Measurements from ENCODE around the gene KRTAP10-3. TPM values are rescaled to one million over a fixed set of nuclear protein-coding genes. Genes with fewer than 3 reads are reported as not detected.

Gene KRTAP10-3
- total RNA-seq, 1 experiment from 2014 or later, result not detected

DNA sequence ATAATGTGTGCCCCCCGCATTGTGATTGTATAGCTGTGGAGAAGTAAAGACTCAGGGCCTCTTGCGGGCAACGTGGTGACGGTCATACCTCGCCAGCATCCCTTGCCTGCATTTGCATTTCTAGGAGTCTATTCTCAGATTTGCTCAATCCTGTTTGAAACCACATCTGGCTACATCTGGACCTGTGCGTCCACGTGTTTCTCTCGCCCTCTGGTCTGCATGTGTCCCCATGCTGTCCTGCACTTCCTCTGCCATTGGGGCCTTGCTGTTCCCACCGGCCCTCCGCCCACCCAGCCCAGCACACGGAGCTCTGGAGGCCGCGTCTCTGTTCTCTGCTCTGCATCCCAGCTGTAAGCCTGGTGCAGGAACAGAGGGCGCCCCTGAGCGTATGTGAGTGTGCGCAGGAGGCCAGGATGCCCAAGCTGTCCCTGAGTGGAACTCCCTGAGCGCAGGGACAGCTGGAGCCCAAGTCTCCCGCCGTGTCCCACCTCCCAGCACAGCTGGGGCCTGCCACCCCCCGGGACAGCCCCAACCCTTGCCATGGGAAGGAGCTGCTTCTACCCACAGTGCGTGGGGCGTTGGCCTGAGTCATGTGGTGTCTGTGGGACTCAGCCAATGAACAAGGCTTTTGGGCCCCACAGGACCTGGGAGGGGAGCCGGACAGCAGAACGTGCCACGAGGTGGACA lies 8.9 kb downstream of the KRTAP10-3 start:
- DNase-seq (ENCODE audit: low read depth), result no peak

DNA sequence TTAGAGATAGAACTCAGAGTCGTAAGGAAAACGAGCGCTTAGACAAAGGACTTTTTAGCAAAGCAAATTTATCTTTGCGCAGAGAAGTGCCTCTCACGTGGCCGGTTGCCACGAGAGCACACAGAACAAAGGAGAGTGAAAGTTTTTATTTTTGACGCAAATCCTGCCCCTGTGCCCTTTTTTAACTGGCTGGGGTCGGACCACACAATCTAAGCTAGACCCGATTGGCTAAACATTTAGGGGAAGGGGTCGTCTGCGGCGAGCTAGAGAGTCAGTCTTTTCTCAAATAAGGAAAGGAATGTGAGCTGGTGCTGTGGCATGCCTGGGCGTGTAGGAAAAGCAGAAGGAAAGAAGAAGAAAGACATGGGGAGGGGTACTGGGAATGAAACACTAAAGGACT lies 9.7 kb downstream of the KRTAP10-3 start:
- DNase-seq (ENCODE audit: low read depth), result no peak

DNA sequence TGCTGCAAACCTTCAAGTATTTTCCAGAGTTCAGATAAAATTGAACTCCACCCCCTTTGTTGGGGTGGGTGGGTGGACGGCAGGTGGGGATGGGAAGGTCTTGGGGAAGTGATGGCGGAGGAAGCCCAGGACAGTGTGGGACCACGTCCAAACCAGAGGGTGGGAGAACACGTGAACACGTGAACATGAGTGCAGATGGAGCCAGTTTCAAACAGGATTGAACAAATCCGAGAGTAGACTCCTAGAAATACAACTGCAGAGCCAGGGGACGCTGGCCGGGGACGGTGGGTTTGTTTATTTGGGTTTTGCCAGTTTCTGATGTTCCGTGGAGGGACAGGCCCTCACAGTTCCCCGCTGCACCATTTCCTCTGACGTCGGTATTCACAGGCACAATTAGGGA lies 10.2 kb downstream of the KRTAP10-3 start:
- no peak for DNase-seq (ENCODE audit: low read depth)

DNA sequence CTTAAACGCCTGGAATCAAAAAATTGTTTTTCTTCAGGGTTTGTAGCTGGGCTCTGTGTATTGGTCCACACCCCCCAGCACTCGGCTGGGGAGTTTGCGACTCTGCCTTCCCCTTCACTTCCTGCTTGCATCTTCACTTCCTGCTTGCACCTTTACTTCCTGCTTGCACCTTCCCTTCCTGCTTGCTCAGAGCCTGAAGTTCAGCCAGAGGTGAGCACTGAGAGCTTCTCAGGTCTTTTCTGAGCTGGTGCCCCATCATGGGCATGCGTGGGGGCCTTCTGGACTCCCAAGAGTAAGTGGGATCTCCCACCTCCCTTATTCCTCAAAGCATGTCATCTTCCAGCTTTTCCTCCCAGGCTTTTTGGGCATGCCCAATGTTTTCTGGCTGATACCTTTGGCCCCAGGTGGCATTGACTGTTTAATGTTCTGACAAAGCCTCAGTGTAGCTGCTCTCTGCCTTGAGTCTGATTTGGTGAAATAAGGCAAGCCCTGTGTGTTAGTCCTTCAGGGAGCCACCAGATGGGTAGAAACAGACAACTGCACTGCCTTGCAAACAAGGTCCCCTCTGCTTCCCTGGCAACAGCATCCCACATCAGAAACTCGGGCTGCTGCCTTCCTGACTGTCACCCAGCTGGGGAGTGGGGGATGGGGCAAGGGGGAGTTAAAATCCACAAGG lies 10.8 kb downstream of the KRTAP10-3 start:
- DNase-seq (ENCODE audit: low read depth), result no peak

- no peak for DNase-seq (ENCODE audit: low read depth)
Observed at GRCh38 chr21:44544566-44544965, 14.0 kb downstream of the KRTAP10-3 start.

DNA sequence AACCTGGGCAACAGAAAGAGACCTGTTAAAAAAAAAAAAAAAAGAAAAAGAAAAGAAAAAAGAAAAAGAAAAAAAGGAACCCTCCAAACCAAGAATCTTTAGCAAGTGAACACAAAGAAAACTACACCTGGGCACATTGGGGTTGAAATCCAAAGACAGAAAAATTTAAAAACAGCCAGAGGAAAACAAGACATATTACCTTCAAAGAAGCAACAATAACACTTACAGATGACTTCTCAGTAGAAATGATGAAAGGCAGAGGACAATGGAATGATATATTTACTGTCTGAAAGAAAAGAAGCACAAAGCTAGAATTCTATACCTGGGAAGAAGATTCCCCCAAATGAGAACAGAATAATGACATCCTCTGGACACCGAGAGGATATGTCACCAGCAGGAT lies 15.9 kb downstream of the KRTAP10-3 start:
- no peak for DNase-seq (ENCODE audit: low read depth)

DNA sequence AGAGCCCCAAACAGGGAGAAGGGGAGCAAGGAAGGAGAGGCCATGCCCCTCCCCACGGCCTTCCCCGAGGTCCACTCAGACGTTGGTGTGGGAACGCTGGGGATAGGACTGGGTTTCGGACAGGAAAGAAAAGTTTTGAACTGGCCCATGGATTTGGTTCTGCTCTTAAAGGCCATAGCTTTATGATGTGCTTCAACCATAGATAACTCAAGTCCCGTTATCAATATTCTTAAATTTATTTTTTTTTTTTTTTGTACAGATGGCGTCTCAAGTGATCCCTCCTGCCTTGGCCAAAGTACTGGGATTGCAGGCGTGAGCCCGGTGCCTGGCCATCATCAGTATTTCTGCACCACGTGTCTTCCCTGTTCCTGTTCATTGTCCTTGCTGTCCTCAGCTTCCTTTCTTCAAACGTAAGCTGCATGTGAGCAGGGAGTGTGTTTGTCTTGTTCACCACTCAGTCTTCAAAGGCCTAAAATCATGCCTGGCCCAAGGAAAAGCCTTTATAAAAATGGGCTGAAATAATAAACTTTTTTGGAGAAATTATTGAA lies 17.8 kb downstream of the KRTAP10-3 start:
- no peak for DNase-seq (ENCODE audit: low read depth)

- peak; percentile 3 for DNase-seq (ENCODE audit: low read depth)
Observed at GRCh38 chr21:44539991-44540666, 18.5 kb downstream of the KRTAP10-3 start, which contains the start of gene KRTAP10-1. Gene KRTAP10-1 (minus strand): TSS chr21:44540195. CDS start chr21:44540150, 45 bp downstream.

GRCh38 chr21:44539046-44539445 lies 19.5 kb downstream of the KRTAP10-3 start:
- DNase-seq (ENCODE audit: low read depth), result peak; percentile 2

DNA sequence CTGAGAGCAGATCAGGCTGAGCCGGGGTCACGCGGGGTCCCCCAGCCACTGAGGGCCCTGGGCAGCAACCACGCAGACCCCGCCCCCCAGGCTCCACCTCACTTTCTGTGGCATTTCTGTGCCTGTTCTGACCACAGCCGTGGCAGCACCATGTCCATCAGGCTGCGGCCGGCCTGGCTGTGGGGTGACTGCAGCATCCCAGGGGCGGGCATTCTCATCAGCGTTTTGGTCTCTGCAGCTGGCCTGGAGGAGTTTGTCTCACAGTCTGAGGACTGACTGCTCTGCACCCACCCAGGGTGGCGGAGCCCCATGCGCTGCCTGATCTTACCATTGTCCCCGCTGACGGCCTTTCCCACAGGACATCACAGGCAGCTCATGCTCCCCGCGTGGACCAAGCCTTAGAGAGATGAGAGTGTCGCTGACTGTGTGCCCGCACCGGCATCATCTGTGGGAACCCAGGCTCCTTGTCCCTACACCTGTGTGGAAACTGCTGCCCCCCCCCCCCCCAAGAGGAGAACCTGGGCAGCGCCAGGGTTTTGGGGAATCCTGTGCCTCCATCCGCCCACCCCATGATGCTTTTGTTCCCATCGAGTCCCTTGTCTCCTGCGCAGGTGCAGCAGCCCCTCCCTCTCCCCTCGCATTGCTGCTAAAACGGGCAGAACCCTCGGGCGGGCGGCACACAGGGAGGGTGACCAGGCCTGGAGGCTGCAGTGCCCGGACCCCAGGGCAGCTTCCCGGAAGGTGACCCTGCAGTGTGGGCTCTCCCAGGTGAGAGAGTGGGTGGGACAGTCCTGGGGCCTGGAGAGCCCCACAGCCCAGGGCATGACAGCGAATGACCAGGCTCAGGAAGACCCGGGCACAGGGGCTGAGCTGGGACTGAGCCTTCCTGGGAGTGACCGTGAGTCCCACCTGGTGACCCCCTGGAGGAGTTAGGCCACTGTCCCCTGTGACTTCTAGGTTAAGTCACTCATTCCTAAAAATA lies 20.4 kb downstream of the KRTAP10-3 start:
- DNase-seq (ENCODE audit: low read depth), result peak; percentile 1

GRCh38 chr21:44535963-44536362 lies 22.6 kb downstream of the KRTAP10-3 start:
- DNase-seq (ENCODE audit: low read depth), result no peak

DNA sequence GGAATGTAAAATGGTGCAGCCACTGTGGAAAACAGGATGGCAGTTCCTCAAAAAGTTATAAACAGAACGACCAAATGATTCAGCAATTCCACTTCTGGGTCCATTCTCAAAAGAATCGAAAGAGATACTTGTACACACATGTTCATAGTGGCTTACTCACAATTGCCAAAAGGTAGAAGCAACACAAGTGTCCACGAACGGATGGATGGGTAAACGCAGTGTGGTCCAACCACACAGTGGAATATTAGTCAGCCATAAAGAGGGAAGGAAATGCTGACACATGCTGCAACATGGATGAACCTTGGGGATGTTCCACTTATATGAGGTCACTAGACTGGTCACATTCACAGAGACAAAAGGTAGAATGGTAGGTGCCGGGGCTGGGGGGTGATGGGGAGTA lies 23.9 kb downstream of the KRTAP10-3 start:
- no peak for DNase-seq (ENCODE audit: low read depth)

GRCh38 chr21:44533891-44534627 lies 24.5 kb downstream of the KRTAP10-3 start:
- no peak for DNase-seq (ENCODE audit: low read depth)

DNA sequence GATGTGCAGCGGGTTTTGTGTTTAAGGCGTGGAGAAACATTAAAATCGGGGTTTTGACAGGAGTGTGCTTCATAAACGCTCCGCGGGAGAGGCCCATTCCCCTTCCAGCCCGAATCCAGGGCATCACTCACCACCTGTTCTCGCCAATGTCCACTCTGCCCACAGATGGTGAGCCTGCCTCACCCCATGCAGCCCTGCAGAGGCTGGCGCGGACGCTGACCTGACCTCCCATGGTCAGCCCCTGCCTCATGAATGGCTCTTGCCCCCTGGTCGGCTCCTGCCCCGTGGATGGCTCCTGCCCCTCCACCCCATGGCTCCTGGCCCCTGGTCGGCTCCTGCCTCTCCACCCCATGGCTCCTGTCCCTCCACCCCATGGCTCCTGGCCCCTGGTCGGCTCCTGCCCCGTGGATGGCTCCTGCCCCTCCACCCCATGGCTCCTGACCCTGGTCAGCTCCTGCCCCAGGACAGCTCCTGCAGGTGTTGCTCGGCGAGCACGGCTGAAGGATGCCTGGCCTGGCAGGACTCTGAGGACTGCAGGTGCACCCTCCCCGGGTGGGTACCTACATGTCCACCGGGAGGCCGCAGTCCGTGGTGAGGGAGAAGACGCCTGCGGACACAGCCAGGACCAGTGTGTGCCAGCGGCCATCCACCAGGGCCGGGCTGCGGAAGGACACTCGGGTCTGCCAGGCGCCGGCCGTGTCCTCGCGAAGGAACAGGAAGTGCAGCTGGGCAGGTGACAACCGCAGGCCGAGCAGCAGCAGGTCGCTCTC lies 25.3 kb downstream of the KRTAP10-3 start:
- DNase-seq (ENCODE audit: low read depth), result no peak

GRCh38 chr21:44532712-44533111 lies 25.9 kb downstream of the KRTAP10-3 start:
- DNase-seq (ENCODE audit: low read depth), result no peak

DNA sequence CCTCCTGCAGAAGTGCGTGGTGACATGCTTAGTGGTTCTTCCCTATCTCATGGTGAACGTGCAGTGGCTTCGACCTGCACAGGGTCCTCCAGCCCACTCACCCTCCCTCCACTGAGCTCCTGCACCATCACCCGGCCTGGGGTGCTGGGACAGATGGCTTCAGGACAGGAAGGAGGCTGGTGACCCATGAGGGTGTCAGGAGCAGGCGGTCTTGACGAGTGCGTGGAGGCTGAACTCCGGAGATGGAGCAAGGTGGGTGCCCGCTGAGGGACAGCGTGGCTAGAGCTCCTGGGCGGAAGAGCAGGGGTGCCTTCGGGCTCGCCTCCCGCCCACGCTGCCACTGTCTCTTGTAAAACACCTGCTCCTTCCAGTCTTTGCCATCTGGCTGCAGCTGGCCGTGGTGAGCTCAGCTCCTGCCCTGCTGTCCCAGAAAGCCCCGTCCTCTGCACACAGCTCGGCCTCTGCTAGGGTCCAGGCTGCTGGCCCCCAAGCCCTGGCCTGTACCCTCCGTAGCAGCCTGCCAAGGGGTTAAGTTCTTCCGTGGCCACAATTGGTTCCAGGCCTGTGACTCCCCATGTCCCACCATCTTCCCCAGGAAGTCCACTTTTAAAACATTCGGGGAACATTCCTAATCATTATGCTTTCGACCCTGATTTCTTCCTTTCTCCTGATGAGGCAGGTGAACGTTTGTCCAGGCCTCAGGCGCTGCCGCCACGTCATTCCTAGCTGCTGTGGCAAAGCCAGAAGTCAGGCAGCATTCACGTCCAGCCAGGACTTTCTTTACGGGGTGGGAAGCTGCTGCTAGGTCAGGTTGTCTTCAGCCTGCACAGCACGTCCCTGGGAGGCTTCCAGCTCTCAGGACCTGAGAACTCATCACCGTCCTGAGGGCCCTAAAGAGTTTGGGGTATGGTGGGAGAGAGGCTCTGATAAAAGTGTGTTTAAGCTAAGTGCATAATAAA lies 26.7 kb downstream of the KRTAP10-3 start:
- DNase-seq (ENCODE audit: low read depth), result no peak

DNA sequence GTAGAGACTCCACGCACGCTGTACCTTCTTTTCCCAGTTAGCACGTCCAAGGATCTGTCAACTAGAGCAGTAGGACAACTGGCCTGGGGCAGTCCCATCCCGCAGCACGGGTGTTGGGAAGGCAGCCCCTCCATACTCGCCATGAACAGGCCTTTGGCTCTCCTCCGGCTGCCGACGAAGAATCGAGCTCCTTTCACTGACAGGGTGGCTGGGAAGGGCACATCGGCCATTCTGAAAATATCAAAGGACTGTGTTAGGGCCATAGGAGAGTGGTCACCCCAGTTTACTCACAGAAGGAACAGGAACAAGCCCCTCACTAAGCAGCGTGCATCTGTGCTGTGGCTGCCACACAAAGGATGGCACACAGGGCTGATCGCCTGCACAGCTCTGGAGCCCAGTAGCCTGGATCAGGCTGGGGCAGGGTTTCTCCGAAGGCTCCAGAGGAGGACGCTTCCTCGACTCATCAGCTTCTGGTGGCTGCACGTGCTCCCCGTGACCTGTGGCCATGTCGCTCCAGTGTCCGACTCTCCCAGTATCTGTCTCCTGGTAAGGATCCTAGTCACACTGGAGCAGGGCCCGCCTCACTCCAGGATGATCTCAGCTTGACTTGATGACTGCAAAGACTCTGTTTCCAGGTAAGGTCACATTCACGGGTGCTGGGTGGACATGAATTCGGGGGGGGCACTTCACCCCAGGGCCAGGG lies 27.5 kb downstream of the KRTAP10-3 start:
- DNase-seq (ENCODE audit: low read depth), result no peak

Measured in Daoy (cell line).